ENCODE results near the gene LMF1.

DNA sequence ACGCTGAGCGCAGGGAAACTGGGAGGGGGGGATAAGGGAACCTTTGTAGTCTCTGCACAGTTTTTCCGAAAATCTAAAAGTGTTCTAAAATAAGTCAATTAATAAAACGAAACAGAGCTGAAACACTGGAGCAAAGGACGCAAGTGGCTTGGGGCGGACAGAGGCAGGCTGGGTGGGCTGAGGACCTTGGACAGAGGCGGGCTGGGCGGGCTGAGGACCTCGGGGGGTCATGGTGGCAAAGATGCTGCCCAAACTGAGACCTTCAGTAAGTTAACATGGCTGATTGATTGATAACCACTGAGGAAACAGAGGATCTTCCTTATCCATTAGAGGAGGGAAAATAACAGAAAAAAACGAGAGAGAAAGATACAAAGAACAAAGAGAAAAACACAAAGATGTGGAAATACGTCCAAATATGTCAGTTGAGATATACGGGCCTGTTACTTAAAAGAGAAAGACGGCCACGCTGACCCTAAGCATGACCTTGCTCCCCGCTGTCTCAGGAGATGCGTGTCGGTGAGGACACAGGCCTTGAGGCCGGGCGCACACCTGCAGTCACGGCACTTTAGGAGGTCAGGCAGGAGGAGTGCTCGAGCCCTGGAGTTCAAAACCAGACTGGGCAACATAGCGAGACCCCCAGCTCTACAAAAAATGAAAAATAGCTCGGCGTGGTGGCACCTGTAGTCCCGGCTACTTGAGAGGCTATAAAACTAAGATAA lies 94.1 kb downstream of the LMF1 start:
- TF ChIP-seq, protein P1, sequence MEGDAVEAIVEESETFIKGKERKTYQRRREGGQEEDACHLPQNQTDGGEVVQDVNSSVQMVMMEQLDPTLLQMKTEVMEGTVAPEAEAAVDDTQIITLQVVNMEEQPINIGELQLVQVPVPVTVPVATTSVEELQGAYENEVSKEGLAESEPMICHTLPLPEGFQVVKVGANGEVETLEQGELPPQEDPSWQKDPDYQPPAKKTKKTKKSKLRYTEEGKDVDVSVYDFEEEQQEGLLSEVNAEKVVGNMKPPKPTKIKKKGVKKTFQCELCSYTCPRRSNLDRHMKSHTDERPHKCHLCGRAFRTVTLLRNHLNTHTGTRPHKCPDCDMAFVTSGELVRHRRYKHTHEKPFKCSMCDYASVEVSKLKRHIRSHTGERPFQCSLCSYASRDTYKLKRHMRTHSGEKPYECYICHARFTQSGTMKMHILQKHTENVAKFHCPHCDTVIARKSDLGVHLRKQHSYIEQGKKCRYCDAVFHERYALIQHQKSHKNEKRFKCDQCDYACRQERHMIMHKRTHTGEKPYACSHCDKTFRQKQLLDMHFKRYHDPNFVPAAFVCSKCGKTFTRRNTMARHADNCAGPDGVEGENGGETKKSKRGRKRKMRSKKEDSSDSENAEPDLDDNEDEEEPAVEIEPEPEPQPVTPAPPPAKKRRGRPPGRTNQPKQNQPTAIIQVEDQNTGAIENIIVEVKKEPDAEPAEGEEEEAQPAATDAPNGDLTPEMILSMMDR (IDR thresholded peaks at IDR 0.05), result no peak
- TF ChIP-seq POLR2A (IDR thresholded peaks at IDR 0.05), result no peak
